HCT116 (cell line): ENCODE data around the gene CDKL5. TPM values are rescaled to one million over a fixed set of nuclear protein-coding genes. Genes with fewer than 3 reads are reported as not detected.

Experiments
- ATAC-seq: fragments of 200-7000 bp; cut with Tn5 transposase; 2 replicates; pipeline ENCODE4 v1.9.1; 2020; ENCODE audit warnings: mild to moderate bottlenecking, moderate library complexity
- BruUV-seq: library from RNA; stranded (reverse); fragments of 400-500 nt; replicated peaks from 2 replicates; lab custom pipeline; 2021; lab: Mats Ljungman, UMichigan
- CTCF ChIA-PET: fragments of 300-600 bp; sonication (Branson Sonifier 250); formaldehyde crosslinking; loops from one replicate; lab custom pipeline; 2021; ENCODE audit warnings: antibody characterized with exemption; lab: Charles Lee
- POLR2A ChIA-PET: fragments of 300-600, 350-600 bp; sonication (Branson Sonifier 250); formaldehyde crosslinking; loops from one replicate; lab custom pipeline; 2021; ENCODE audit warnings: antibody characterized with exemption; lab: Charles Lee
- RAD21 ChIA-PET, 2 experiments: fragments of 300-600 bp; sonication (Branson Sonifier 250); formaldehyde crosslinking; loops; one replicate each; lab custom pipeline; 2023; ENCODE audit warnings: low total read pairs in 2 of 2; ENCODE audit not compliant: uncharacterized antibody in 2 of 2, unreplicated experiment in 2 of 2, low non-redundant PET in 1 of 2; lab: Charles Lee
- DNase-seq: peaks from one replicate; pipeline ENCODE4 v3.0.0-alpha.2; 2010; ENCODE audit warnings: low read depth, low spot score
- H2AFZ ChIP-seq: fragments of 200-600 bp; shearing (Covaris generic), sonication (generic); 2 replicates; pipeline ENCODE4 v1.6.1; 2017; ENCODE audit warnings: low read depth, mixed run types, mixed read lengths, antibody characterized with exemption, low read length; ENCODE audit not compliant: poor library complexity, severe bottlenecking
- H3K27ac ChIP-seq: 2 replicates; pipeline ENCODE4 v1.5.1; 2012; ENCODE audit warnings: low read depth, low read length
- H3K27me3 ChIP-seq: fragments of 200-600 bp; sonication (generic); 2 replicates; pipeline ENCODE4 v1.6.1; 2016; ENCODE audit warnings: mixed run types, low read length, mixed read lengths; ENCODE audit not compliant: insufficient read depth
- H3K36me3 ChIP-seq, 2 experiments: fragments of 200-500 bp in 1 of 2; fragments of 200-600 bp in 1 of 2; sonication (Bioruptor generic) in 1 of 2; sonication (generic) in 1 of 2; 2 replicates each; pipeline versions ENCODE4 v1.5.1 to v1.6.1; 2014 to 2016; ENCODE audit warnings: low read length in 2 of 2, inconsistent platforms in 1 of 2, mixed read lengths in 1 of 2, mixed run types in 1 of 2; ENCODE audit not compliant: insufficient read depth in 2 of 2, control insufficient read depth in 1 of 2
- H3K4me1 ChIP-seq, 2 experiments: fragments of 200-600 bp in 1 of 2; sonication (generic) in 1 of 2; 2 replicates each; pipeline versions ENCODE4 v1.5.1 to v1.6.1; 2012 to 2017; ENCODE audit warnings: low read length in 2 of 2, inconsistent platforms in 1 of 2, mild to moderate bottlenecking in 1 of 2, mixed read lengths in 1 of 2, mixed run types in 1 of 2, moderate library complexity in 1 of 2; ENCODE audit not compliant: insufficient read depth in 2 of 2, control insufficient read depth in 1 of 2
- H3K4me2 ChIP-seq: fragments of 200-600 bp; sonication (generic); 2 replicates; pipeline ENCODE4 v1.6.1; 2017; ENCODE audit warnings: mixed run types, low read length, mixed read lengths
- H3K4me3 ChIP-seq, 2 experiments: fragments of 200-600 bp in 1 of 2; sonication (generic) in 1 of 2; replicated peaks in 1 of 2; 2 replicates each; pipeline ENCODE4 v1.5.1; 2011 to 2016; ENCODE audit warnings: low read length in 2 of 2, control low read depth in 1 of 2, low read depth in 1 of 2, mild to moderate bottlenecking in 1 of 2, mixed read lengths in 1 of 2, mixed run types in 1 of 2
- H3K79me2 ChIP-seq: fragments of 200-600 bp; sonication (generic); 2 replicates; pipeline ENCODE4 v1.6.1; 2017; ENCODE audit warnings: mild to moderate bottlenecking, mixed run types, low read length, moderate library complexity, mixed read lengths; ENCODE audit not compliant: insufficient read depth
- H3K9ac ChIP-seq: fragments of 200-600 bp; sonication (generic); 2 replicates; pipeline ENCODE4 v1.6.1; 2016; ENCODE audit warnings: low read length, mixed read lengths
- H3K9me2 ChIP-seq: fragments of 200-600 bp; sonication (generic), shearing (Covaris generic); 2 replicates; pipeline ENCODE4 v1.6.1; 2017; ENCODE audit warnings: mixed run types, mild to moderate bottlenecking, moderate library complexity; ENCODE audit not compliant: insufficient read depth
- H3K9me3 ChIP-seq, 2 experiments: fragments of 200-500 bp in 1 of 2; fragments of 200-600 bp in 1 of 2; sonication (Bioruptor generic) in 1 of 2; sonication (generic) in 1 of 2; 2 replicates each; pipeline ENCODE4 v1.6.1; 2014 to 2017; ENCODE audit warnings: low read length in 2 of 2, mixed read lengths in 2 of 2, inconsistent platforms in 1 of 2, low read depth in 1 of 2, mild to moderate bottlenecking in 1 of 2, mixed run types in 1 of 2, moderate library complexity in 1 of 2; ENCODE audit not compliant: control insufficient read depth in 1 of 2, insufficient read depth in 1 of 2
- H4K20me1 ChIP-seq: fragments of 200-600 bp; sonication (generic), shearing (Covaris generic); 2 replicates; pipeline ENCODE4 v1.6.1; 2017; ENCODE audit warnings: mixed run types, mild to moderate bottlenecking, moderate library complexity; ENCODE audit not compliant: insufficient read depth
- ELF1 ChIP-seq: IDR thresholded peaks from 2 replicates; pipeline ENCODE4 v1.6.1; 2012; ENCODE audit warnings: low read depth, borderline replicate concordance
- EZH2 ChIP-seq: fragments of 200-600 bp; sonication (generic); IDR thresholded peaks from 2 replicates; pipeline ENCODE4 v1.6.1; 2017; ENCODE audit warnings: antibody characterized with exemption, mixed run types
- EZH2phosphoT487 ChIP-seq: fragments of 200-600 bp; IDR thresholded peaks from 2 replicates; pipeline ENCODE4 v1.6.1; 2018; ENCODE audit warnings: antibody characterized with exemption, borderline replicate concordance
- JUND ChIP-seq: IDR thresholded peaks from 2 replicates; pipeline ENCODE4 v1.6.1; 2012
- POLR2A ChIP-seq: IDR thresholded peaks from 2 replicates; pipeline ENCODE4 v1.7.0; 2011; ENCODE audit warnings: borderline replicate concordance; ENCODE audit not compliant: insufficient read depth, insufficient read length; ENCODE audit errors: extremely low read depth
- RAD21 ChIP-seq: IDR thresholded peaks from 2 replicates; pipeline ENCODE4 v1.6.1; 2012; ENCODE audit warnings: low read depth, mild to moderate bottlenecking
- SIN3A ChIP-seq: IDR thresholded peaks from 2 replicates; pipeline ENCODE4 v1.6.1; 2012; ENCODE audit warnings: low read depth
- SRF ChIP-seq: IDR thresholded peaks from 2 replicates; pipeline ENCODE4 v1.6.1; 2012; ENCODE audit warnings: low read depth
- TCF7L2 ChIP-seq: IDR thresholded peaks from 2 replicates; pipeline ENCODE4 v1.7.0; 2011; ENCODE audit warnings: borderline replicate concordance, inconsistent platforms; ENCODE audit not compliant: insufficient read depth, insufficient read length; ENCODE audit errors: extremely low read depth
- YY1 ChIP-seq: IDR thresholded peaks from 2 replicates; pipeline ENCODE4 v1.6.1; 2011; ENCODE audit warnings: low read length, low read depth, moderate library complexity, mild to moderate bottlenecking; ENCODE audit not compliant: insufficient replicate concordance; ENCODE audit errors: extremely low read depth
- ZNF274 ChIP-seq: fragments of 200-500 bp; sonication (Bioruptor generic); IDR thresholded peaks from 2 replicates; pipeline ENCODE4 v1.6.1; 2014; ENCODE audit warnings: mild to moderate bottlenecking, low read depth, low read length, inconsistent platforms
- intact Hi-C: fragments of 100-400 bp; cut with micrococcal nuclease; formaldehyde crosslinking; loops from 2 replicates; pipeline ENCODE4 v1.10.0; 2022
- total RNA-seq: library from RNA; stranded (reverse); gene quantifications from one replicate; pipeline ENCODE4 v1.2.1, GENCODE V29; 2021; ENCODE audit not compliant: unreplicated experiment
- TF ChIP-seq, protein P1 (sequence below): IDR thresholded peaks from 2 replicates; pipeline ENCODE4 v1.6.1; 2012
- TF ChIP-seq, protein P2 (sequence below): IDR thresholded peaks from 2 replicates; pipeline ENCODE4 v1.6.1; 2012; ENCODE audit warnings: low read depth
- TF ChIP-seq, protein P3 (sequence below), 3 experiments: fragments of 200-600 bp in 1 of 3; sonication (generic) in 1 of 3; IDR thresholded peaks in 2 of 3; conservative IDR thresholded peaks in 1 of 3; 2 replicates each; pipeline ENCODE4 v1.5.1; 2012 to 2017; ENCODE audit warnings: low read depth in 2 of 3, low read length in 2 of 3, antibody characterized with exemption in 1 of 3, borderline replicate concordance in 1 of 3, control low read depth in 1 of 3, mild to moderate bottlenecking in 1 of 3, mixed read lengths in 1 of 3, mixed run types in 1 of 3, moderate library complexity in 1 of 3; ENCODE audit not compliant: insufficient read depth in 1 of 3

The CDKL5 gene
- total RNA-seq, 1 experiment from 2014 or later = 2.5 TPM

DNA sequence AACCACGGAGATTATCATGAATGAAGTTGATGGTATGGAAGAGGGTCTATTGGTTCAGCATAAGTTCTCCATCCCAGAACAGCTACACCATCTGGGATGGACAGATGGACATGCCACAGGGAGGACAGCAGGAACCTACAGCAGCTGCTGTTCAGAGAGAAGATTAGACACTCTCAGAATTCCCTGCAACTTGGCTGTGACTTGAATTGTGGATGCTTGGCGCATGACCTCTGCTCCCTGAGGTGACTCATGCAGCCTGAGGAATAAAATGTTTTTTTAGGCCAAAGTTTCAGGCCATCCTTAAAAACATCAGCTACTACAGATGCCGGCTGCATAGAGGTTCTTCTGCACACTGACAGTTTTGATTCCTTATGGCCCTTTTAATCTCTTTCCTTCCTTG is 149.2 kb downstream of the CDKL5 start:
- ChIA-PET CTCF (no interaction called here), RAD21 (no interaction called here), POLR2A (no interaction called here)
- H3K4me1 ChIP-seq = peaks cover 2 to 4% of the 10 kb centered on the region in 2 experiments; a peak in 3 of 4 replicates
- no peak overlapping the region for H3K27ac ChIP-seq
- no peak overlapping the region for H3K4me2 ChIP-seq
- no peak overlapping the region for H3K4me3 ChIP-seq
- no peaks in the 10 kb centered on the region for H3K9me3 ChIP-seq
- H4K20me1 ChIP-seq = no peaks in the 10 kb centered on the region
- no peaks in the 10 kb centered on the region for H3K79me2 ChIP-seq
- ATAC-seq = no peak
- DNase-seq = no peak
- no peaks in the 10 kb centered on the region for H3K36me3 ChIP-seq
- BruUV-seq = no TSS peak
- no peak overlapping the region for H3K9ac ChIP-seq
- H3K9me2 ChIP-seq = no peaks in the 10 kb centered on the region
- intact Hi-C loops = no loop called here
- H2AFZ ChIP-seq = no peak overlapping the region
- H3K27me3 ChIP-seq = no peaks in the 10 kb centered on the region
- TF ChIP-seq EZH2phosphoT487 = no peak
- TF ChIP-seq SIN3A = no peak
- TF ChIP-seq ZNF274 = no peak
- TF ChIP-seq, protein P1, sequence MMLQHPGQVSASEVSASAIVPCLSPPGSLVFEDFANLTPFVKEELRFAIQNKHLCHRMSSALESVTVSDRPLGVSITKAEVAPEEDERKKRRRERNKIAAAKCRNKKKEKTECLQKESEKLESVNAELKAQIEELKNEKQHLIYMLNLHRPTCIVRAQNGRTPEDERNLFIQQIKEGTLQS = no peak
- TF ChIP-seq SRF = no peak
- no peak for TF ChIP-seq POLR2A
- TF ChIP-seq, protein P2, sequence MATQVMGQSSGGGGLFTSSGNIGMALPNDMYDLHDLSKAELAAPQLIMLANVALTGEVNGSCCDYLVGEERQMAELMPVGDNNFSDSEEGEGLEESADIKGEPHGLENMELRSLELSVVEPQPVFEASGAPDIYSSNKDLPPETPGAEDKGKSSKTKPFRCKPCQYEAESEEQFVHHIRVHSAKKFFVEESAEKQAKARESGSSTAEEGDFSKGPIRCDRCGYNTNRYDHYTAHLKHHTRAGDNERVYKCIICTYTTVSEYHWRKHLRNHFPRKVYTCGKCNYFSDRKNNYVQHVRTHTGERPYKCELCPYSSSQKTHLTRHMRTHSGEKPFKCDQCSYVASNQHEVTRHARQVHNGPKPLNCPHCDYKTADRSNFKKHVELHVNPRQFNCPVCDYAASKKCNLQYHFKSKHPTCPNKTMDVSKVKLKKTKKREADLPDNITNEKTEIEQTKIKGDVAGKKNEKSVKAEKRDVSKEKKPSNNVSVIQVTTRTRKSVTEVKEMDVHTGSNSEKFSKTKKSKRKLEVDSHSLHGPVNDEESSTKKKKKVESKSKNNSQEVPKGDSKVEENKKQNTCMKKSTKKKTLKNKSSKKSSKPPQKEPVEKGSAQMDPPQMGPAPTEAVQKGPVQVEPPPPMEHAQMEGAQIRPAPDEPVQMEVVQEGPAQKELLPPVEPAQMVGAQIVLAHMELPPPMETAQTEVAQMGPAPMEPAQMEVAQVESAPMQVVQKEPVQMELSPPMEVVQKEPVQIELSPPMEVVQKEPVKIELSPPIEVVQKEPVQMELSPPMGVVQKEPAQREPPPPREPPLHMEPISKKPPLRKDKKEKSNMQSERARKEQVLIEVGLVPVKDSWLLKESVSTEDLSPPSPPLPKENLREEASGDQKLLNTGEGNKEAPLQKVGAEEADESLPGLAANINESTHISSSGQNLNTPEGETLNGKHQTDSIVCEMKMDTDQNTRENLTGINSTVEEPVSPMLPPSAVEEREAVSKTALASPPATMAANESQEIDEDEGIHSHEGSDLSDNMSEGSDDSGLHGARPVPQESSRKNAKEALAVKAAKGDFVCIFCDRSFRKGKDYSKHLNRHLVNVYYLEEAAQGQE = no peak
- TF ChIP-seq RAD21 = no peak
- no peak for TF ChIP-seq EZH2
- no peak for TF ChIP-seq YY1
- no peak for TF ChIP-seq TCF7L2
- TF ChIP-seq, protein P3, sequence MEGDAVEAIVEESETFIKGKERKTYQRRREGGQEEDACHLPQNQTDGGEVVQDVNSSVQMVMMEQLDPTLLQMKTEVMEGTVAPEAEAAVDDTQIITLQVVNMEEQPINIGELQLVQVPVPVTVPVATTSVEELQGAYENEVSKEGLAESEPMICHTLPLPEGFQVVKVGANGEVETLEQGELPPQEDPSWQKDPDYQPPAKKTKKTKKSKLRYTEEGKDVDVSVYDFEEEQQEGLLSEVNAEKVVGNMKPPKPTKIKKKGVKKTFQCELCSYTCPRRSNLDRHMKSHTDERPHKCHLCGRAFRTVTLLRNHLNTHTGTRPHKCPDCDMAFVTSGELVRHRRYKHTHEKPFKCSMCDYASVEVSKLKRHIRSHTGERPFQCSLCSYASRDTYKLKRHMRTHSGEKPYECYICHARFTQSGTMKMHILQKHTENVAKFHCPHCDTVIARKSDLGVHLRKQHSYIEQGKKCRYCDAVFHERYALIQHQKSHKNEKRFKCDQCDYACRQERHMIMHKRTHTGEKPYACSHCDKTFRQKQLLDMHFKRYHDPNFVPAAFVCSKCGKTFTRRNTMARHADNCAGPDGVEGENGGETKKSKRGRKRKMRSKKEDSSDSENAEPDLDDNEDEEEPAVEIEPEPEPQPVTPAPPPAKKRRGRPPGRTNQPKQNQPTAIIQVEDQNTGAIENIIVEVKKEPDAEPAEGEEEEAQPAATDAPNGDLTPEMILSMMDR (IDR thresholded peaks at IDR 0.05 in 2 of 3, conservative IDR thresholded peaks at IDR 0.05 in 1 of 3; ENCODE audit: borderline replicate concordance in 1 of 3, insufficient read depth in 1 of 3, low read depth in 2 of 3, low read length in 2 of 3) = no peak
- TF ChIP-seq JUND = no peak
- no peak for TF ChIP-seq ELF1
